ENCODE results near the gene MYO7A. TPM values are rescaled to one million over a fixed set of nuclear protein-coding genes. Genes with fewer than 3 reads are reported as not detected.

Gene MYO7A
- total and polyA plus RNA-seq, 2 donors (not counting 3 experiments of a cell fraction or from before 2014, with no cell fraction given) = 1.3 to 3.6 TPM

- no peak for FAIRE-seq
- dilution Hi-C loops (cut with MboI; ENCODE audit: extremely low pct_ligation_motif_present, low sequenced_read_pairs) = no loop called here
- TF ChIP-seq CTCF (IDR thresholded peaks at IDR 0.05; ENCODE audit: extremely low read depth in 1 of 2, insufficient read depth in 1 of 2, low read depth in 1 of 2, low read length in 2 of 2) = no peak
- TF ChIP-seq MAX (IDR thresholded peaks at IDR 0.05; ENCODE audit: insufficient read depth, insufficient read length) = no peak
- TF ChIP-seq POLR2AphosphoS5 (IDR thresholded peaks at IDR 0.05; ENCODE audit: insufficient read depth, low read depth, low read length) = no peak
- TF ChIP-seq POLR2A (IDR thresholded peaks at IDR 0.05; ENCODE audit: low read depth, low read length) = no peak
- TF ChIP-seq GATA2 (IDR thresholded peaks at IDR 0.05; ENCODE audit: insufficient read depth, insufficient read length, low read depth, low read length) = no peak
- TF ChIP-seq MYC (IDR thresholded peaks at IDR 0.05; ENCODE audit: low read depth, low read length) = no peak
- TF ChIP-seq FOS (IDR thresholded peaks at IDR 0.05; ENCODE audit: borderline replicate concordance, insufficient read depth, low read length) = no peak
- TF ChIP-seq EZH2 (IDR thresholded peaks at IDR 0.05; ENCODE audit: borderline replicate concordance, low read depth, low read length, severe bottlenecking) = no peak
- TF ChIP-seq JUN (IDR thresholded peaks at IDR 0.05; ENCODE audit: borderline replicate concordance, insufficient read depth, insufficient read length, low read depth) = no peak
- Histone ChIP-seq H3K9ac (replicated peaks; ENCODE audit: extremely low read depth, insufficient read depth, low read length) (no peak overlapping the region), H3K4me2 (ENCODE audit: insufficient read depth, low read length) (no peak overlapping the region), H3K79me2 (ENCODE audit: control insufficient read depth, insufficient read depth, low read length) (no peaks in the 10 kb centered on the region), H3K36me3 (ENCODE audit: control insufficient read depth in 2 of 2, extremely low read depth in 1 of 2, insufficient read depth in 2 of 2, low read length in 2 of 2) (peaks cover 0 to 3% of the 10 kb centered on the region in 2 experiments), H3K27me3 (ENCODE audit: control insufficient read depth in 2 of 2, insufficient read depth in 2 of 2, low read length in 2 of 2) (no peaks in the 10 kb centered on the region), H3K4me3 (replicated peaks in 1 of 3; ENCODE audit: insufficient read depth in 1 of 3, low read depth in 1 of 3, low read length in 3 of 3) (no peak overlapping the region), H3K9me1 (replicated peaks; ENCODE audit: control insufficient read depth, extremely low read depth, insufficient read depth, low read length) (no peaks in the 10 kb centered on the region), H4K20me1 (replicated peaks; ENCODE audit: control insufficient read depth, extremely low read depth, insufficient read depth, low read length) (no peaks in the 10 kb centered on the region), H3K4me1 (ENCODE audit: control insufficient read depth, extremely low read depth, insufficient read depth, low read length) (no peaks in the 10 kb centered on the region), H3K9me3 (replicated peaks; ENCODE audit: control insufficient read depth, insufficient read depth, low read length) (no peaks in the 10 kb centered on the region), H2AFZ (ENCODE audit: low read depth, low read length) (no peak overlapping the region), H3K27ac (ENCODE audit: insufficient read depth, low read depth, low read length) (no peak overlapping the region)
- intact Hi-C loops (cut with micrococcal nuclease) = loop anchor here (1.0 kb wide), 2 partner anchors 8 to 53 kb away; no protein-coding TSS in a partner anchor
- POLR2A ChIA-PET = no interaction called here
- CTCF ChIA-PET = interaction anchor here (0.9 to 9.1 kb wide), 11 partner anchors 9 to 86 kb away, joined by 3 to 89 read pairs (median 6); no protein-coding TSS in a partner anchor
- no peak for DNase-seq (ENCODE audit: low read depth, low spot score)
- BruUV-seq (replicated peaks) = no TSS peak
Observed at GRCh38 chr11:77100166-77101042, 27.6 kb upstream of the MYO7A start.

All from endothelial cell of umbilical vein (primary cell).